Nephron (organoid): ENCODE data around the gene LRIT2.

Experiments
- H3K27ac Mint-ChIP-seq, 3 experiments: 2 replicates each; pipeline ENCODE4 v1.8.0; 2020; ENCODE audit warnings: mixed read lengths in 3 of 3, mild to moderate bottlenecking in 2 of 3, moderate library complexity in 1 of 3
- H3K27me3 Mint-ChIP-seq: 2 replicates; pipeline ENCODE4 v1.8.0; 2021; ENCODE audit warnings: low read depth, mild to moderate bottlenecking, moderate library complexity, mixed read lengths
- H3K36me3 Mint-ChIP-seq: 2 replicates; pipeline ENCODE4 v1.8.0; 2020; ENCODE audit warnings: low read depth, mixed read lengths
- H3K4me1 Mint-ChIP-seq: 2 replicates; pipeline ENCODE4 v1.8.0; 2020; ENCODE audit warnings: mixed read lengths
- H3K4me3 Mint-ChIP-seq, 3 experiments: 2 replicates each; pipeline ENCODE4 v1.8.0; 2020; ENCODE audit warnings: mild to moderate bottlenecking in 3 of 3, mixed read lengths in 3 of 3, moderate library complexity in 2 of 3
- H3K9me3 Mint-ChIP-seq: 2 replicates; pipeline ENCODE4 v1.8.0; 2020; ENCODE audit warnings: mixed read lengths
- CTCF ChIP-seq, 3 experiments: fragments of 200-600 bp; sonication (generic); IDR thresholded peaks; one replicate each; pipeline ENCODE4 v1.5.0; 2021; ENCODE audit warnings: antibody characterized with exemption in 3 of 3; ENCODE audit not compliant: unreplicated experiment in 3 of 3

LRIT2 gene

GRCh38 chr10:84258034-84258695, 32.8 kb upstream of the LRIT2 start:
- H3K4me1 Mint-ChIP-seq, result no peaks in the 10 kb centered on the region
- H3K27ac Mint-ChIP-seq, result no peak overlapping the region
- no peaks in the 10 kb centered on the region for H3K36me3 Mint-ChIP-seq
- no peak overlapping the region for H3K4me3 Mint-ChIP-seq
- H3K27me3 Mint-ChIP-seq, result peaks cover 13% of the 10 kb centered on the region
- TF ChIP-seq CTCF (IDR thresholded peaks at IDR 0.05; ENCODE audit: unreplicated experiment in 3 of 3), result no peak
- H3K9me3 Mint-ChIP-seq, result no peaks in the 10 kb centered on the region

GRCh38 chr10:84257343-84258020, 32.1 kb upstream of the LRIT2 start:
- Mint-ChIP-seq H3K27ac (no peak overlapping the region), H3K27me3 (peaks cover 7% of the 10 kb centered on the region), H3K4me3 (no peak overlapping the region), H3K9me3 (no peaks in the 10 kb centered on the region), H3K4me1 (no peaks in the 10 kb centered on the region), H3K36me3 (no peaks in the 10 kb centered on the region)
- peak in 1 of 3 experiments; percentile 3 for TF ChIP-seq CTCF (IDR thresholded peaks at IDR 0.05; ENCODE audit: unreplicated experiment in 3 of 3)

GRCh38 chr10:84256510-84257342, 31.4 kb upstream of the LRIT2 start:
- Mint-ChIP-seq H3K36me3 (no peaks in the 10 kb centered on the region), H3K4me3 (no peak overlapping the region), H3K27ac (no peak overlapping the region), H3K27me3 (peaks cover 15% of the 10 kb centered on the region), H3K9me3 (no peaks in the 10 kb centered on the region), H3K4me1 (no peaks in the 10 kb centered on the region)
- peak; percentile 29 to 49 (median 41) for TF ChIP-seq CTCF (IDR thresholded peaks at IDR 0.05; ENCODE audit: unreplicated experiment in 3 of 3)

GRCh38 chr10:84254552-84255478, 29.5 kb upstream of the LRIT2 start:
- H3K27me3 Mint-ChIP-seq, result peaks cover 21% of the 10 kb centered on the region

More at GRCh38 chr10:84254552-84255478, 29.5 kb upstream of the LRIT2 start:
- no peaks in the 10 kb centered on the region for H3K36me3 Mint-ChIP-seq
- TF ChIP-seq CTCF (IDR thresholded peaks at IDR 0.05; ENCODE audit: unreplicated experiment in 3 of 3), result no peak
- no peak overlapping the region for H3K4me3 Mint-ChIP-seq
- H3K27ac Mint-ChIP-seq, result no peak overlapping the region
- H3K4me1 Mint-ChIP-seq, result peaks cover 5% of the 10 kb centered on the region
- H3K9me3 Mint-ChIP-seq, result no peaks in the 10 kb centered on the region
